ENCODE measurements around the gene GRAPL.
"Not testable (repeated sequence)": the region's sequence is repeated elsewhere in the genome, so short reads cannot be mapped to it uniquely, and the experiment has no call there.

GRAPL gene

DNA sequence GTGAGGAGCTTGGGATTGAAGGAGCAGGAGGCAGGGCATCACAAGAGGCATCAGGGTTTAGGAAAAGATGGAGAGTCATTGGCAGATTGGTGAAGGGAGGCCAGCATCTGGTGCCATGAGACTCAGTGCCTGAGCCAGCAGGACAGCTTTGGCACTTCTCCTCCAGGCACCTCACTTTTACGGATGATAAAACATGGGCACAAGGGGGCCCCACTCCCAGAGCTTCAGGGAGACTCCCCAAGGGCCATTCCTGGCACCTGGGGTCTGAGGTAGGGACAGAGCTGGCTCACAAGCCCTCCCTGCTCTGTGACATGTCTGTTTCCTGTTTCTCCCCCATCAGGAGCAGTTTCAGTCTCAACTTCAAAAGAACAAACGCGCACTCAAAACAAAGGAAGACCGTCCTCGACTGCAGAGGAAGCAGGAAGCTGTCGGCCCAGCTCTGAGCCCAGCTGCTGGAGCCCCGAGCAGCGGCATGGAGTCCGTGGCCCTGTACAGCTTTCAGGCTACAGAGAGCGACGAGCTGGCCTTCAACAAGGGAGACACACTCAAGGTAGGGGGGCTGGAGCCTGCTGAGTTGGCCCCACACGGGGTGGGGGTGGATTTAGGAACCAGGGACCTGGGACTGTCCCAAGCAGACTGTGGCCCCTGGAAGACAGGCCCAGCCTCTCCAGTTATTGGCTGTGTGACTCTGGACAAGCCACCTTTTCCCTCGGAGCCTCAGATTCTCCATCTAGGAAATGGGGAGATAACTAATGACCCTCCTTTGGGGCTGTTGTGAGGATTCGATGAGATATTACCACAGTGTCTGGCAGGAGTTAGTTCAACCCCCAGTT lies at the start of gene GRAPL:
GRAPL (plus strand) TSS at position 442 of the 833 bp plus-strand sequence; CDS start at position 473, 31 bp downstream.
- not testable (repeated sequence) for DNase-seq

DNA sequence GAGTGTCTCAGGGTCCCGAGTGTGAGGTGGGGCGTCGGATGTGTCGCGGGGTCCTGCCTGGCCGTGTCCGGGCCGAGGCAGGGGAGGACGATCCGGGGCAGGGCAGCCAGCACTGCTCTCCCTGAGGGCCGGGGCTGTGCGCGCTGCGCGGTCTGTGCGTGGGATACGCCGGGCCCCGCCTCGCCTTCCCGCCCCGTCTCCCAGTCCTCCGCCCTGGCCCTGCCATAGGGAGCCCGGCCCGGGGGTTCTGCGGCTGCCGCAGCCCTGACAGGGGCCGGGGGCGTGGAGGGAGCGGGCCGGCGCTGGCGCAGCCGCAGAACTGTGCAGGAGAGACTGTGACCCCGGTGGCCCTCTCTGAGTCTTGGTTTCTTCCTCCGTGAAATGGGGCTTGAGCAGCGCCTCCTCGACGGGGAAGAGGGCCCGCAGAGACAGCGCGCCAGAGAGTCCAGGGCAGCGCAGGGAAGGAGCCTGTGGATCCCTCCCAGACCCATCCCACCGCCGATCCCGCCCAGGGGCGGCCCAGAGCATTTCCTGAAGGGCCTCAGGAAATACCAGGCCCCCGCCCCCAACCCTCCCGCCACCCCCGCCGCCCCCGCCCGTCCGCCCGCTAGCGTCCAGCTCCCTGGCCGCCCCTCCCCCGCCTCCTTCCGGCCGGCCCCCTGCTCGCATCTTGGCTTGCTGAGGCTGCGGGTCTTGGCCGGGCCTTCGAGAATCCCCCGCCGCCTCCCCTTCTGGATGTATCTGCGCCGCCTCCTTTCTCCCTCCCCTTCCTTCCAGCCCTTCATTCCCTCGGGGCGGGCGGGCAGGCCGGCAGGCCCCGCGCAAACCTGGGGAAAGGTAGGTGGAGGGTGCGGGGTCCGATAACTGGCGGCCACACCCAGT lies 38.3 kb upstream of the GRAPL start:
- not testable (repeated sequence) for DNase-seq

DNA sequence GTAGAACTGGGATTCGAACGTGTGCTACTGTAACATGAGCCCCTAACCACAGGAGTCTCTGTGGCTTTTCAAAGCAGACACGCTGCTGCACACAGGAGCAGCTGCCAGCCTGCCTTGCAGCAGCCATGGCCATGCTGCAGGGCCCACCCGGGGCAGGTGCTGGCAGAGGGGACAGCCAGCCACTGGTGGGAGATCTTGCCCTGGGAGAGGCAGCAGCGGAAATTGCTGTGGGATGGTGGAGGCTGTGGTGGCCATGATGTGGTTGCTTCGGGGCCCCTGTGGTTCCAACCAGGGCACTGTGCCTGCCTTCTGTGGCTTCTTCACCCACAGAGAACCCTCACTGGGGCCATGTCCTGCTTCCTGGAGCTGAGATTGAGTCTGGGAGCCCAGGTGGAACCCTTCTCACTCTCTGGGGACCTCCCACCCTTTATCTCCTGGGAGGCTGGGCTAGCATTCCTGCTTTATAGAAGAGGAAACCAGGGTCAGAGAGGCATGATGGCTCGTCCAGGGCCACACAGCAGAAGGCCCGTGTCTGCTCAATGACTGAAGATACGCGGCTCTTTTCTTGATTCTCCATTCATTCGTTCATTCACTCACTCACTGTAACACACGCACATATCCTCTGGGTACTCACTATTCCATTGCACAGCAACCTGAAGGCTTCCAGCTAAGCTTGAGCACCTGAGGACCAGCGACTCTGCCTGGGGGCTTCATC lies 37.2 kb upstream of the GRAPL start:
- DNase-seq, result not testable (repeated sequence)

DNA sequence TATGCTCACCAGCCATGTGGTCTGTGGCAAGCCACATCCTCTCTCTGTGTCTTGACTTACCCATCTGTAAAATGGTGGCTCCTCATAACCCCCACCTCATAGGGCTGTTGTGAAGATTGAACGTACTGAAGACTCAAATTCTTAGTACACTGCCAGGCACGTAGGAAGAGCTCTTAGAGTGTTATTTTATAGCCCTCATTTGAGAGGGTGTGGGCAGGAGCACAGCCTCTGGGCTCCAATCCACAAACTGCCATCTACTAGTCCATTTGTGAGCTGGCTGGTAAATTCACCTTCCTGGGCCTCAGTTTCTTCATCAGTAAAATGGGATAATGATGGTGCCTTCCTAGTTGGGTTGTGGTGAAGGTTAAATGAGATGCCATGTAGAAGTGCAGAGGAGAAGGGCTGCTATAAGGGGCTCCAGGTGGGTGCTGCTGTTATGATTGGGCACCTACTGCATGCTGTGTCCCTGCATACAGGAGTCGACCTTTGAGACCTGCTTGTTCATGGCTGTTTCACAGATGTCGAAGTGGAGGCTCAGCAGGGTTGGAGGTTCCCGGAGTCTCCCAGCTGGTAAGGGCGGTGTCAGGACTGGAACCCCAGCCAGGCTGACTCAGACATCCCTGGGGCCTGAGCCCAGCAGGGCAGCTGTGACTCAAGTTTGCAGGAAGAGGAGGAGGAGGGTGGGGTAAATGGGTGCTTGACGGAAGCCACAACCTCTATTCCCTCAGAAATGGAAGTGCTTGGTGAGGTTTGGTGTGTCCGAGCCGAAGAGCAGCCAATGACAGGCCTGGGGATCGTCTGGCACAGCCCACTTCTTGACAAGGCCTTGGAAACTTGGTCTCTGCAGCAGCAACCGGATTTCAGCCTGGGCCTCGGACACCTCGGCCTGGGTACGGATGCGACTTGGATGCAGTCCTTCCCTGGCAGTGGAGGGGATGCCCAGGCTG lies 34.4 kb upstream of the GRAPL start:
- not testable (repeated sequence) for DNase-seq

DNA sequence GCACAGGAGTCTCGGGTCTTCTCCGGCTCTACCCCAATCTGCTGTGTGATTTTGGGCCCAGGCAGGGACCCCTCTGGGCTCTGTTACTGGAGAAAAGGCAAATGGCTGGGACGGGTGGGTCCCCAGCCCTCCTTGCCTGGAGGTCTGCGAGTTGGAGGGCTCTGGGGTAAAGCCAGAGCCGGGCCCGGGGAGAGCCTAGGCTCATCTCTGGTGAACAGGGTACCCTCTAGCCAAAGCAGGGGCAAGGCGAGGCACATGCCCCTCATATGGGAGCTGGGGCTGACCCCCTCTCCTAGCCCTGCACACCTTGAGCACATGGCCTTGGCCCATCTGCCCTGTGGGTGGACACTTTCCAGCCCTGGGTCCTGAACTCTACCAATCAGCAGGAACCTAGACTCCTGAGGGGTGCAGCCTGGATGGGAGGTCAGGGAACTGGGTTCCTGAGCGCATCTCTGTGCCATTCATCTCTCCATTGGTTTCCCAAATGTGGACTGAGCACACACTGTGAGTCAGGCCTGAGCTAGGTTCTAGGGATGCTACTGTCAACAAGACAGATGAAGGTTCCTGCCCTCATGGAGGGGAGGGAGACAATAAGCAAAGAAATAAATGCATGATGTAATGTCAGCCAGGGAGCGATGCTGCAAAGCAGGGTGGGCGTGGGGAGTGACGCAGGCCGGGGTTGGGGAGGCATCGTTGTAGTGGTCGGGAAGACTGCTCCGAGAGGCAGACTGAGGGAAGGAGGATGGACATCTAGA lies 33.5 kb upstream of the GRAPL start:
- DNase-seq, result not testable (repeated sequence)

DNA sequence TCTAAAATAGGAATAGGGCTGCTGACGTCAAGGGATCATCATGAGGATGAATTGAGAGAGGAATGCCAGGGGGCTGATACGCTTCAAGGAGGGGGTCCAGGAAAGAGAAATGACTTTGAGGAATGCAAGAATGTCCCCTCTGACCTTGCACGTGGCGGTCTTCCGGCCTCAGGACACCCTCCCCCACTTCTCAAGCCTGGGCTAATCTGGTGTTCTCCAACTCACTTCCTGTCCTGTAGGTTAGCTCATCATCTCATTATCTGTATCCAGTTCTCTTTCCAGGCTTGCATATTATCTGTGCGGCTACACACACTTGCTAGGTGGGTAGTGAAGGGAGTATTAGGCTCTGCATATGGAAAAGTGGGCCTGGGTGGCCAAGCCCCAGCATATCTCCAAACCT lies 18.9 kb upstream of the GRAPL start:
- not testable (repeated sequence) for DNase-seq

DNA sequence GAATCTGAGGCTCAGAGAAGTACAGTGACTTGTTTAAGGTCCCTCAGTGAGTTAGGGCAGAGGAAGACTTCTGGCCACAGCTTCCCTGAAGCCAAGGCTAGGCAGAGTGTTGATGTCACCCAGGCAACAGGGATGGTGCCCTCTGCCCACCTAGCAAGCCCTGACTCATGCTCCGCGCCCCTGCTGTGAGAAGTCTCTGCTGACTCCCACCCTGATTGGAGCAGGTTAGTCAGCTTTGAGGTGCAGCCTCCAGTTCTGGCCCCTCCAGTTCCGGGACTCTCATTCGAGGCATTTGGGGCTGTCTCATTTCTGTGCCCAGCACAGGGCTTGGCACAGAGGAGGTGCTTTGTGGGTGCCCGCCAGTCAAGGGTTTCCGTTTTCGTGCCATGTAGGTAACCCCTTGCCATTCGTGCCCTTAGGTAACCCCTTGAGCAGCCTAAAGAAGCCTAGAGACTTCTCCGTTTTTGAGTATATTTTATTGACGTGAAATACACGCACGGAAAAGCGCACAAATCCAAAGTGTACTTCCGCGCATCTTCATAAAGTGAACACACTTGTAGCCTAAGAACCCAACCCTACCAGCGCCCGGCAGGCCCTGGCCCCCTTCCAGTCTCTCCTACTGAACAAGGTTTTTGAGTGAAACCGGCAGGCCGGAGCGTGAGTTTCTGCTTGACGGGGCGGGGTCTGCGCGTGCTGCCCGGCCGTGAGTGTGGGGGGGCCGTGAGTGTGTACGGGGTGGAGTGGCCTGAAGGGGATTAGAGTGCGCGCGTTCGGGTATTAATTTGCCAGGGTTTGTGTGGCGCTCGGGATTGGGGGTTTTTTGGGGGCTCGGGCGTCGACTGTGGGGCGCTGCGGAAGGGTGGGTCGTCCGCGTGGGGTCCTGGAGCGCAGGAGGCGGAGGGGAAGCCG lies 16.9 kb upstream of the GRAPL start:
- DNase-seq, result not testable (repeated sequence)

DNA sequence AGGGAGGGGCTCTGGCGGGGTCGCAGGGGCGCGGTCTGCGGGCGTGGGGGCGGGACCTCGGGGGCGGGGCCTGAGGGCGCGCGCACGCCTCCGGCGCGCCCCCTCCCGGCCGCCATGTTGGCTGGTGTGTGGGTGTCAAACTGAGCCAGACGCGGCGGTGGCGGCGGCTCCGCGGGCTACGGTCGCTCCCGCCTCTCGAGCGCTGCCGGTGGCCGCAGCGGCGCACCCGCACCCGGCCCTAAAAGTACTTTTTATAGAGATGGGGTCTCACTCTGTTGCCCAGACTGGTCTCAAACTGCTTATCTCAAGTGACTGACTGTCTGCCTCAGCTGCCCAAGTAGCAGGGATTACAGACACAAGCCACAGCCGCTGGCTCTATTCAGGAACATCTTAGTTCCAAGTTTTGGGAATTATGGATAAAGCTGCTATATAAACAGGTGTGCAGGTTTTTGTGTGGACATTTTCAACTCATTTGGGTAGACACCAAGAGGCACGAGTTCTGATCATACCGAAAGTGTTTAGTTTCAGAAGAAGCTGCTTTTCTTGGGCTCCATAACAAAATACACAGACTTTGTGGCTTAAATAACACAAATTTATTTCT lies 16.2 kb upstream of the GRAPL start:
- not testable (repeated sequence) for DNase-seq

DNA sequence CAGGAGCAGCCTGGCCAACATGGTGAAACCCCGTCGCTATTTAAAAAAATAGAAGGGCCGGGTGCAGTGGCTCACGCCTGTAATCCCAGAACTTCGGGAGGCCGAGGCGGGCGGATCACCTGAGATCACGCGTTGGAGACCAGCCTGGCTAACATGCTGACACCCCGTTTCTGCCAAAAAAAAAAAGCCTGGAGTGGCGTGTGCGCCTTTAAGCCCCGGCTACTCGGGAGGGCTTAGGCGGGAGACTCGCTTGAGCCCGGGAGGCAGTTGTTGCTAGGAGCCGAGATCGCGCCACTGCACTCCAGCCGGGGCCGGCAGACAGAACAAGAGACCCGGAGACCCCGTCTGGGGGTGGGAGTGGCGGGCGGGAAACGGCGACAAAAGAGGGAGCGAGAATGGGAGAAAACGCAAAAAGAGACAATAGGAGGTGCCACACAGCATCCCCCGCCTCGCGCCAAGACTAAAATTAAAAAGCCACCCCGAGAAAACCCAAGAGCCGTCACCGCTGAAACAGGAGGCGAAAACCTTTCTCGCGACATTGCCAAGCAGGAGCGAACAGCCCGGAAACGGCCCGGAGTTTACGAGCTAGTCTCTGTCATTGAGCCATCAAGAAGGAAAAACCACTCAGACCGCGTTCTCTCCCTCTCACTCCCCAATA lies 15.5 kb upstream of the GRAPL start:
- DNase-seq, result not testable (repeated sequence)

DNA sequence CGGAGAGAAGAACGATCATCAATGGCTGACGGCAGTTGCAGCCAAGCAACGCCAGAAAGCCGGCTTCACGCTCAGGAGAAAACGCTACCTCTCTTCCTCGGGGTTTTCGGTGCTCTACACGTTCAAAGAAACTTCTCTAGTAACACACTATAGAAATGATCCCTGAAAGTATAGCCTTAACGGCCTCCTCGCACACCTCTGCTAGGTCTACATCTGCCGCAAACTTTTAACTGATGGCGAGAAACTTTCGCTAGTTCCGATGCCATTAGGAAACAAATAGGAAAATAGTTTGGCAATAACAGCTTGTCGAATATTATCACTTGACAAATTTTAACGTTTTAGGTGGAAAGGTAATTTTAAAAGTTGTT lies 14.9 kb upstream of the GRAPL start:
- not testable (repeated sequence) for DNase-seq

DNA sequence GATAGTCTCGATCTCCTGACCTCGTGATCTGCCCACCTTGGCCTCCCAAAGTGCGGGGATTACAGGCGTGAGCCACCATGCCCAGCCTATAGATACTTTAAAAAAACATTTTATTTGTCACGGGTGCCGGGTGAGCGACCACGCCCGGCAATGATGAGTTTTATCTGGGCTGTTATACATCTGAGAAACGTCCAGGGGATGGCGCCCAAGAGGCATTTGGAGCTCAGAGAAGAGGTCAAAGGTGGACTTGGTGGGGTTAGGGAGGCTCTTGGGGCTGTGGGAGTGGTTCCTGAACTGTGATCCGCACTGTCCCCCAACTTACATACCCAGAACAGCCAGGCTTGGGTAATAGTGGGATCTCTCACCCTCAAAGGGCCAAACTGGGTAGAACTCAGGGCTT lies 8.7 kb upstream of the GRAPL start:
- not testable (repeated sequence) for DNase-seq

DNA sequence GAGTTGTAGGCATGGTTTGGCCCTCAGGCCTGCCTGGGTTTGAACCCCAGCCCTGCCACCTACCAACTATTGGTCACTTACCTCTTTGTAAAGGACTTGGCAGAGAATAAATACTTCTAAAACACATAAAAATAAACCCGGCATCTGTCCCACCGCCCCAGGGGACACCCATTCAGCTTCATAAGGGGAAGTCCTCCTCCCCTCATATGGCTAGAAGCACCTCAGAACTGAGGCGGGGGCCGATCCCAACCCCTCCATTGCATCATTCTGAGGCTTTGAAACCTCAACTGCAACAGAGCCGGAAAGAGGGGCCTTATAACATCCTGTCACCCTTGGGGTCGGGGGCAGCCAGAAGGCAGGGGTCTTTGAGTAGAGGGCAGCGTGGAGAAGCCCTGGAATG lies 2.1 kb upstream of the GRAPL start:
- not testable (repeated sequence) for DNase-seq

DNA sequence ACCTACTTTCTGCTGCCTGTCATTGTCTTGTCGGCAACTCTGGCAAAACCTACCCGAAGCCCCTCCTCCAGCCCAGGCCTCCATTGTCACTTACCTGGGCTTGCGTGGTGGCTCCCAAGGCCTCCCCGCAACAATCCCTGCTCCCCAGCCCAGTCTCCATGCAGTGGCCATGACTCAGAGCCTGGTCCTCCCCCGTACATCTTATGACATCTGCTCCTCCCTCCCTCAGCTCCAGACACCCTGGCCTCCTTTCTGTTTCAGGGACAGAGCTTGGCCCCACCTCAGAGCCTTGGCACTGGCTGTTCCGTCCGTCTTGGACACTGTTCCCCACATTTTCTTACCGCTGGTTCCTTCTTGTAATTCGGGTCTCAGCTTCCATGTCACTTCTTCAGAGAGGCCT lies 2.1 kb downstream of the GRAPL start:
- not testable (repeated sequence) for DNase-seq

DNA sequence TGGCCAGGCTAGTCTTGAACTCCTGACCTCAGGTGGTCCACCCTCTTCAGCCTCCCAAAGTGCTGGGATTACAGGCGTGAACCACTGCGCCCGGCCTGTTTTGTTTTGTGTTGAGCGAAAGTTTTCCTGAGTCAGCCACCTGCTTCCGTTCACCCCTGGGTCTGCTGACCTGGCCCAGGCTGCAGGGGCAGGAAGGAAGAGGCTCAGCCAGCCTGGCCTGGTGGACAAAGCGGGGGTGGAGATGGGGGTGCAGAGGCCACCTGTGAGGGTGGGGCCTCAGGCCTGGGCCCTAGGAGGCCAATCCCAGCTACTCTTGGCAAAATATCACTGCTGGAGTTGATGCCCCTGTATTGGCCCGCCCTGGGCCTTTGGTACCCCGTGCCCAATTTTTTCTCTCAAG lies 3.7 kb downstream of the GRAPL start:
- not testable (repeated sequence) for DNase-seq

DNA sequence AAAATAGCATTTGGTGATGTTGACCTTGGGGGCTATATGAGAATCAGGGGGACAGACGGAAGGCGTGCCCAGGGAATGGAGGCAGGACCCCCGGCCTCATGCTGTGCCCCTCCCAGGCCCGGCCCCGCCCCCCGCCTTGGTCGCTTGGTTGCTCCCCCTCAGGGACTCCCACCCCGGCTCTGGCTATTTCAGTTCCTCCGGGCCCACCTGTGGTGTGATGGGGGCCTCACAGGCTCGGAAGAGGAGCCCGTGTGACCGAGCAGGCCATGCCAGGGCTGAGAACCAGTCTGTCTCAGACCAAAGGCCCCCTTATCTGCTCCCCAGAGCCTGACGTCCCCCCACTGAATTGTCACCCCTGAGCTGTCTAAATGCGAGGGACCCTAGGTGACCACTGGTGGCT lies 4.4 kb downstream of the GRAPL start:
- DNase-seq, result not testable (repeated sequence)

DNA sequence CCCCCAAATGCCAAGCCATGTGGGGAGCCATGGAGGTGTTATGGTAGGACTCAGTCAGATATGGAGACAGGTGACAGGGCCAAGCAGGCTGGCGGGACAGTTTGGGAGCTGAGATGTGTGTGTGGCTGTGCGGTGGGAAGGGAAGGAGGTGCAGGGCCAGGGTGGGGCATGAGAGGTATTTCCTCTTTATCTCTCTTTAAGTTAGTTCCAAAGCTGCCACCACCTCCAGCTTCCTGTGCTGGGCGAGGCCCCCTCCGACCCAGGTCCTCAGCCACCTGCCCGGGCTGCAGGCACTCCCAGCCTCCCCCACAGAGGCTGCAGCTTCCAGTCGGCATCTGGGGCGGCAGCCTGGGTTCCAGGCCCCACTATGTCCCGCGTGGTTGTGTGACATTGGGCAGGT lies 6.4 kb downstream of the GRAPL start:
- not testable (repeated sequence) for DNase-seq

DNA sequence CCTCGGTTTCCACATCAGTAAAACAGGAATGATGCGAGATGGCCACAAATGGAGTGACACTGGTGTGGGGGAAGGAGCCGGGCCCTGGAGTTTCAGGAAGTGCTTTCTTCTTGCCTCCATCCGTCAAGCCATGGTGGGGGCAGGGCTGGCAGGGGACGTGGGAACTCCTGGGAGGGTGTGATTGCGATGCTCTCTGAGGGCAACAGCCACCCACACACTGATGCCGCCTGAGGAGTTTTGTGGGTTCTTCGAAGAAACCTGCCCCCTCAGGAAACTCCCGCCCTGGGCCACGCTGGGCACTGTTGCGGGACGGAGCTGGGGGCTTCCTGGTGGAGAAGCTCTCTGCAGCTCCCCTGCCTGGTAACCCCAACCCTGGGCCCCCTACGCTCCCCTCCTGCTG lies 8.0 kb downstream of the GRAPL start:
- not testable (repeated sequence) for DNase-seq

DNA sequence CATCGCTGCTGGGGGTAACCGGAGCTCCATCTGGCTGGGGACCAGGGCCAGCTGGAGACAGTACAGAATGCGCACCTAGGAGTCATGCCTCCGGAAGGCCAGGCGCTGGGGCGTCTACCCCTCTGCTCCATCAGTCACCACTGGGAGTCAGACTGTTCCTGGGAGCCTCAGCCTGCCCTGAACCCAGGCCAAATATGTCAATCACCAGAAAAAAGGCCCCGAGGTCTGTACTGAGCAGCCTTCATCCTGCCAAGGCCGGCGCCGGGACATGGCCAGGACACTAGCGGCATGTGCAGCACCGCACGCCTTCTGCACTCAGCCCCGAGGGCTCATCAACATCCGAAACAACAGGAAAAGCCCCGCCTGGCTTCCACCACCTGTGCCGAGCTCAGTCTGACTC lies 8.7 kb downstream of the GRAPL start:
- not testable (repeated sequence) for DNase-seq

DNA sequence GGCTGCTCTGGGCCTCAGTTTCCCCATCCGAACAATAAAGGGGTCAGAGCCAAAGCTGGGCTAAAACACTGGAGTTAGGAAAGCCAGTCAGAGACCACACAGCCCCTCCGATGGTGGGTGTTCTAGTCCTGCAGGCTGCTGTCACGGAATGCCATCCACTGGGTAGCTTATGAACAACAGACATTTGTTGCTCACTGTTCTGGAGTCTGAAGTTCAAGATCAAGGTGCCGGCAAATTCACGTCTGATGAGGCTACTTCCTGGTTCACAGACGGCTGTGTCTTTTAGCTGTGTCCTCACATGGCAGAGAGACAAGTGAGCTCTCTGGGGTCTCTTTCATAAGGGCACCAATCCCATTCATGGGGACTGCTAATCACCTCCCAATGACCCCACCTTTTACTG lies 9.2 kb downstream of the GRAPL start:
- DNase-seq, result not testable (repeated sequence)
